Fibroblast of skin of back (primary cell): ENCODE measurements around the gene GLCE.
"Not testable (repeated sequence)": the region's sequence is repeated elsewhere in the genome, so short reads cannot be mapped to it uniquely, and the experiment has no call there.

Source experiments
- DNase-seq: peaks from one replicate; pipeline ENCODE4 v3.0.0-alpha.2; 2013

GLCE gene

DNA sequence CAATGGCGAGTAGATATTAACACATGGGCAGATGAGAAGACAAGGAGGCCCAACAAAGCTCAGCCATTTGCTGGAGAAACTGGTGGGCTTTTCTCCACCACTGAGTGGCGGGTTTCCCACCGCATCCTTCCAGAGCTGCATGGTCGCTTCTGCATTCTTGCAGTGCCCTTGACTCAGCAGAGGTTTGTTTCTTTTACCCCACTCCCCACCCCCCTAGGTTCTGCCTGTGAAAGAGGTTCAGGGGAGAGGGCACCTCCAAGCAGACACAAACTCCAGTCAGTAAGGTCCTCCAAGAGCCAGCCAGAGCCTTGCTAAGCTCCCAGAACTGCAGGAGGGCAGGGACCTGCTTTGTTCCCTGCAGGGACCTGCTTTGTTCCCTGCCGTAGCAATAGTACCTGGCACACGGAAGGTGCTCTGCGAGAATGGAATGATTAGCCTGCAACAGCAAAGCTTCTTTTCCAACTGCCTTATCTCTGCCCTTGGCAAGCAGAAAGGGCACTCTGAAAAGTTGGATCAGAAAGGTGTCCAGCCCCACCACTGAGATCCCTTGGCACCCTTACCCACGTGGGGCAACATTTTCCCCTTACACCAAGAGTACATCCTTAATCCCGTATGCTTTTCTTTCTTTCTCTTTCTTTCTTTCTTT is 139.6 kb downstream of the GLCE start:
- peak; percentile 27 for DNase-seq

- DNase-seq, result not testable (repeated sequence)
Measured at GRCh38 chr15:69301101-69301500, 140.7 kb downstream of the GLCE start.

DNA sequence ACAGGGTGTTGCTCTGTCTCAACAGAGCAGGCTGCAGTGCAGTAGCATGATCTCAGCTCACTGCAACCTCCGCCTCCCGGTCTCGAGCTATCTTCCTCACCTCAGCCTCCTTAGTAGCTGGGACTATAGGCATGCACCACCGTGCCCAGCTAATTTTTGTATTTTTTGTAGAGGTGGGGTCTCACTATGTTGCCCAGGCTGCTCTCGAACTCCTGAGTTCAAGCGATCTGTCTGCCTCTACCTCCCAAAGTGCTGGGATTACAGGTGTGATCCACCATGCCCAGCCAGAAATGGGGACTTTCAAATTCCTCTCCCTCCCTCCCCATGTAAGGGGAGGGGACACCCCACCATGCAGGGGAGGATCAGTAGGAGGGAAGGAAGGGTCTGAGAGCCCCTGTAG is 141.7 kb downstream of the GLCE start:
- not testable (repeated sequence) for DNase-seq

DNA sequence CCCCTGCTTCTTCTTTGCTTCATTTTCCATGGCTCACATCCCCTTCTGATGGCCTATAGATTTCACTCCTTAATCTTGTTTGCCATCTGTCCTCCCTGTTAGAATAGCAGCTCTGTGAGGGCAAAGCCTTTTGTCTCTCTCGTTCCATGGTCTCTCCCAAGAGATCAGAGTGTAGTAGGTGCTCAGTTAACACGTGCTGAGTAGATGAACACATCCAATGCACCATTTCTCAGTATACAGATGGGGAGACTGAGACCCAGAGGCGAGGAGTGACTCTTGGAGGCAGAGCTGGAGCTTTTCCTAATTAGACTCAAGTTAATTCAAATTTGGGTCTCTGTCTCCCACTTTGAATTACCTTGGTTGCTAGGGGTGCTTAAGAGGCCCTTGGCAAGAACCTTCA is 142.5 kb downstream of the GLCE start:
- no peak for DNase-seq

DNA sequence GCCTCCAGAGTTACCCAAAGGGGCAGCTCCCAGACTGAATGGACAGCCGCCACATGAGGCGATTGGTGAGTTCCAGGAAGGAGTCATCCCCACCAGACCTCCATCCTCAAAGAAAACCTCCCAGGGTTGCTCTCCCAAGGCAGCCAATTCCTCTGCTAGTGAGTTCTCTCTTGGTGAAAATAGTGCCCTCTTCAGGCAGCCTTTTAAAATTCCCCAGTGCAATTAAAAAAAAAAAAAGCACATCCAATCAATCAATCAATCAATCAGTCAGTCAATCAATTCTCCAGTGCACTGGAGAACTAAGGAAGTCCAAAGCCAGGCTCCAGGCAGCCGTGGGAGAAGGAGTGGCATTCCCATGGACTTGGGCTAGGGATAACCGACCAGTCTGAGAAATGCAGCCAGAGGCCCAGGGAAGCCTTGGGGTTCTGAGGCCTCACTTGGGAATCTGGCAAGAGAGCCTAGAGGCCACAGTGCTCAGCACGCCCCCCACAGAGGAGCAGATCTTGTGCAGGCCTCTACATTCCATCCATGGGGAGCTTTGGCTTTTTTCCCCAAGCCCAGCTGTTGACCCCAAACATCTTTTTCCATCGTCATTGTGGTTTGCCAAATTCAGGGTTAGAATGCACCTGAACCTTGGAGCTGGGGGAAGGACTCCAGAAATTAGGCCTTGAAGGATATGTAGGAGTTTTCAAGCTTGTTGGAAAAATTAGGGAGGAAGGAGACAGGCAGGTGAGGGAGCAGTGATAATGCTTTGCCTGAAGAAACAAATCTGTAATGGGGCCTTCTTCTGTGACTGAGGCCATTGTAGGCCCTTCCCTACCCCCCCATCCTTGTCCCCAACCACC is 143.1 kb downstream of the GLCE start:
- no peak for DNase-seq

DNA sequence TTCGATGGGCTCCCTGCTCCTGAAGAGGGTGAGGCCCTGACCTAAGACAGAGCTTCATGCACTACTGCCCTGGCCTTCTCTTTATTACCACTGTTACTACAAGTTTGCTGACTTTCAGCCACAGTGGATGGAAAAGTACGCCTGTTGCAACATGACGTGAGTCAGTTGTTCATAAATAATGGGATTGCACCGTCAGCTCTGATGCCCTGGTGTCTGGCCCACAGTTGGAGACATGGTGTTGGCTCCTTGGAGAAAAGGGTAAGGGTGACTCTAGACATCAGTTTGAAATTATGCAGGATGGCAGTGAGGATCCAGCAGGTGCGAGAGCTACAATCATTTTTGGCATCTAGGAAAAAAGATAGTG is 143.7 kb downstream of the GLCE start:
- peak; percentile 75 for DNase-seq

- peak; percentile 98 for DNase-seq
Measured at GRCh38 chr15:69305204-69305931, 144.9 kb downstream of the GLCE start.

DNA sequence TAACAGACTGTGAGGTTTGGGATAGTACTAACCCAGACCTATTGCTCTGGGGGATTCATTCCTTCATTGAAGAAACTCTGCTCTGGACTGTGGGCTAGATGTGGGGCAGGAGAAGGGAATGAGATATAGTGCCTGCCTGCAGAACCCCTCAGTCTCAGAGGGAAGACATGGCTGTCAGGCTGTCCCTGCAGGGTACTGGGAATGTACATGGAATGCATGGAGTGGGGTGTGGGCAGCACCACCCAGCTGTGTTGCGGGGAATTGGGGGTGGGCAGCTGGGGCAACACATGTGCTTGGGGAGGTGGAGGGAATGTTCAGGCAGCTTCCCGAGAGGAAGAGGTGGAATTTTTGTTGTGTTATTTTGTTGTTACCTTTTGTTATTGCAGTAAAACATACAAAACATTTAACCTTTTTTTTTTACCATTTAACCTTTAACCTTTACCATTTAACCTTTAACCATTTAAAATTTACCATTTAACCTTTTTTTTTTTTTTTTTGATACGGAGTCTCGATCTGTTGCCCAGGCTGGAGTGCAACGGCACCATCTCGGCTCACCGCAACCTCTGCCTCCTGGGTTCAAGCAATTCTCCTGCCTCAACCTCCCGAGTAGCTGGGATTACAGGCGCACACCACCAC is 145.6 kb downstream of the GLCE start:
- DNase-seq, result peak; percentile 67

GRCh38 chr15:69307939-69308338 is 147.5 kb downstream of the GLCE start:
- DNase-seq, result no peak

DNA sequence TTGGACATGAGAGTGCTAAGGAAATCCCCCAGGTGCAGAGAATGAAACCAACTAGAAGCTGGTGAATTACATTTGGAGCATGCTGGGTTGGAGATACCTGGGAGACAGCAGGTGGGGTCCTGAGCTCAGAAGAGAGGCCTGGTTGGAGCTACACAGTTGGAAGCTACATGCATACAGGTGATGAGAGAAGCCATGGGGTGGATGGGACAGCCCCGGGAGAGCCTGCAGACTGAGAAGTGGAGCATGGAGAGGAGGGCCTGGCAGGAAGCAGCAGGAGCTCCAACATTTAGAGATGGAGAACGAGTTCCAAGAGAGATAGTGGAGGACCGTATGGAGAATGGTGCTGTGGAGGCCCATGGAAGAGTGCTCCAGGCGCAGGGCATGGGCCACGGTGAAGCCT is 148.5 kb downstream of the GLCE start:
- DNase-seq, result no peak

GRCh38 chr15:69311319-69311721 is 150.9 kb downstream of the GLCE start:
- DNase-seq, result no peak

- DNase-seq, result no peak
Measured at GRCh38 chr15:69313432-69314000, 153.1 kb downstream of the GLCE start.

DNA sequence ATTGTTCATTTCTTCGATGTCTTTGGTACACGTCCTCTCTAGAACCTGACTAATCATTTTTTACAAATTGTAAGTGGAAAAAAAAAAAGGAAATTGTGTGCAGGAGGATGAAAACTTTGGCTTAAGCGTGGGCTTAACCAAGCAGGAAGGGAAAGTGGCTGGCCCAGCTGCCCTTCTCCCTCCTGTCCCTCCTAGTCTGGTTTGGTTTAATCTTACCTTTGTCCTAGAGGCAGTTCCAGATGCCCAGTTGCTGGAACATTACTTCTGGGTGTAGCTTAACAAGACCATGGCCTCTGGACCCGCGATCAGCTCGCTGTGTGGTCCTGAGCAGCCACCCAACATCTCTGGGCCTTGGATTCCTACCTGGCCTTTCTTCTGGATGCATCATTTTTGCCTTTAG is 153.7 kb downstream of the GLCE start:
- no peak for DNase-seq

DNA sequence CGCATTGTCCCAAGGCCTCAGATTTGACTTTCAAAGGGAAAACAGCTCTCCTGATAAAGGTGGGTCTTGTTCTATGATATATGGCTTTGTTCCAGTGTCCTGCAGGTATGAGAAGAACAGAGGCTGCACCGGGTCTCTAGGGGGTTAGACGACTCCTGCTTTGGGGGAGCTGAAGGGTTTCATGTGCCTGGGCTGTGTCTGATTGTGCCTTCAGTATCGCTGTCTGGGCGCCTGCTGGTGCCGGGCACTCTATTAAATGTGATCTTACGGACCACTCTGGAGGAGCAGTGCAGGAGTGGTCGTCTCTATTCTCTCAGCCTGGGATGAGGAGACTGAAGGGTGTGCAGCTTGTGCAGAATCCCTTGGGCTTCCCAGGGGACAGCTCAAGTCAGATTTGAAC is 154.3 kb downstream of the GLCE start:
- no peak for DNase-seq

DNA sequence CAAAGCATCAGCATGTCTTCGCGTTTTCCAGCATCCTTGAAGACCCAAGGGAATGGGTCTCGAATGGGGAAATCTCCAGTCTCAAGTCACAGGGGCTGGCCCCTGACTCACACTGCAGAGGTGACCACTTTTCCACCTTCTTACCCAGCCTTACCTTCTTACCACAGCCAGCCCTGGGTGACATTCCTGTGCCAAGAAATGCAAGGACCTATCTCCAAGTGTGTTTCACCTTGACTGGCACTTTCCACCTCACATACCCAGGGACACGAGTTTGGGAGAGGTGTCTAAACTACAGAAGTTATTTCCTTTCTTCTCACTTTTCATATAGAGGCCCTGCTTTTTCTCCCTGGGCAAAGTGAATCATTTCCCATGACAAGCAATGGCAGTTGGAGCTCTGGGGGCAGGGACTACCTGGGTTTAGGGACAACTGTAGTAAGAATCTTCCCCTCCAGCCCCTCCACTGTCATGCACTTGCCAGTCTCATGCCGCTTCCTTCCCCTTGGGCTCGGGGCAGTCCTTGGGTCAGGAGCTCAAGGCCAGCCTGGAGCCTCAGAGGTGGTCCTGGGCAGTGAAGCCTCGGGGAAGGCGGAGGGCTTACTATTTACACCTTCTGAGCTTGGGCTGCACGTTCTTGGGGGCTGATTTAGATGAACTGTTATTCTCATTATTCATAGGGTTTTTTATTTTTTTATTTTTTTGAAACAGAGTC is 155.1 kb downstream of the GLCE start:
- no peak for DNase-seq

DNA sequence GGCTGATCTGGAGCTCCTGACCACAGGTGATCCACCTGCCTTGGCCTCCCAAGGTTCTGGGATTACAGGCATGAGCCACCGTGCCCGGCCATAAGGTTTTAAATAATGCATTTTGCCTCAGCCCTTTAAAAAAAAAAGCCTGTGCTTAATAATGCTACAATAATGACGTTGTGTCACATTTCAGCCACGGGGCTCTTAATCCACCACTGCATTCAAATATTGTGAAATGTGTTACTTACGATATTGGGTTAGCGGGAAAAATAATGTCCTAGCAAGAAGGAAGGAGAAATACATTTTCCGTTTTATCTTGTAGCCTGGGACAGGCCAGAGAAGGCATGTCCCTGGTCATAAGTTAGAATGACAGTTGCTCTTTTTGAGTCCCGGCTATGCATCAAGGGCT is 155.9 kb downstream of the GLCE start:
- DNase-seq, result no peak

GRCh38 chr15:69317392-69317841 is 157.0 kb downstream of the GLCE start:
- DNase-seq, result no peak

GRCh38 chr15:69318033-69318432 is 157.6 kb downstream of the GLCE start:
- DNase-seq, result no peak

- DNase-seq, result no peak
Measured at GRCh38 chr15:69319384-69320375, 159.2 kb downstream of the GLCE start.

GRCh38 chr15:69320977-69321554 is 160.6 kb downstream of the GLCE start:
- no peak for DNase-seq
